Neural progenitor cell (in vitro differentiated cells): ENCODE data around the gene LYRM4. TPM values are rescaled to one million over a fixed set of nuclear protein-coding genes. Genes with fewer than 3 reads are reported as not detected.

Experiments used
- DNase-seq: peaks from one replicate; pipeline ENCODE4 v3.0.0-alpha.2; 2016; ENCODE audit warnings: low spot score
- H2AFZ ChIP-seq: fragments of 200-600 bp; sonication (generic); replicated peaks from 2 replicates; pipeline ENCODE4 v1.6.1; 2016; ENCODE audit warnings: antibody characterized with exemption
- H3F3A ChIP-seq: fragments of 200-600 bp; sonication (generic); 2 replicates; pipeline ENCODE4 v1.6.1; 2016; ENCODE audit warnings: antibody characterized with exemption, low read depth
- H3K27ac ChIP-seq: fragments of 200-600 bp; sonication (generic); 2 replicates; pipeline ENCODE4 v1.5.1; 2016; ENCODE audit warnings: mild to moderate bottlenecking
- H3K27me3 ChIP-seq: fragments of 200-600 bp; sonication (generic); 2 replicates; pipeline ENCODE4 v1.6.1; 2016; ENCODE audit warnings: mild to moderate bottlenecking, moderate library complexity
- H3K36me3 ChIP-seq: fragments of 200-600 bp; sonication (generic); 2 replicates; pipeline ENCODE4 v1.5.1; 2016
- H3K4me1 ChIP-seq: fragments of 200-600 bp; sonication (generic); 2 replicates; pipeline ENCODE4 v1.6.1; 2016; ENCODE audit warnings: mixed run types
- H3K4me2 ChIP-seq: fragments of 200-600 bp; sonication (generic); 2 replicates; pipeline ENCODE4 v1.6.1; 2016
- H3K4me3 ChIP-seq: fragments of 200-600 bp; sonication (generic); 2 replicates; pipeline ENCODE4 v1.5.1; 2016
- H3K79me2 ChIP-seq: fragments of 200-600 bp; sonication (generic); 2 replicates; pipeline ENCODE4 v1.6.1; 2016; ENCODE audit warnings: low read depth
- H3K9ac ChIP-seq: fragments of 200-600 bp; sonication (generic); 2 replicates; pipeline ENCODE4 v1.6.1; 2016
- H3K9me3 ChIP-seq: fragments of 200-600 bp; sonication (generic); 2 replicates; pipeline ENCODE4 v1.5.1; 2016; ENCODE audit warnings: low read depth
- H4K20me1 ChIP-seq: fragments of 200-600 bp; sonication (generic); 2 replicates; pipeline ENCODE4 v1.6.1; 2016; ENCODE audit warnings: low read depth
- H3K27ac Mint-ChIP-seq: 3 replicates; pipeline ENCODE4 v1.8.0; 2021; ENCODE audit warnings: mixed read lengths
- H3K27me3 Mint-ChIP-seq: 2 replicates; pipeline ENCODE4 v1.8.0; 2022; ENCODE audit warnings: low read depth, mild to moderate bottlenecking, inconsistent platforms, moderate library complexity, mixed read lengths; ENCODE audit not compliant: insufficient read depth
- H3K36me3 Mint-ChIP-seq: 3 replicates; pipeline ENCODE4 v1.8.0; 2021; ENCODE audit warnings: mixed read lengths
- H3K4me1 Mint-ChIP-seq: 3 replicates; pipeline ENCODE4 v1.8.0; 2021; ENCODE audit warnings: mixed read lengths
- H3K4me3 Mint-ChIP-seq: 3 replicates; pipeline ENCODE4 v1.8.0; 2021; ENCODE audit warnings: mild to moderate bottlenecking, moderate library complexity, mixed read lengths
- H3K9me3 Mint-ChIP-seq: 3 replicates; pipeline ENCODE4 v1.8.0; 2020; ENCODE audit warnings: mixed read lengths
- CTCF ChIP-seq: fragments of 200-600 bp; sonication (generic); IDR thresholded peaks from 2 replicates; pipeline ENCODE4 v1.5.1; 2017; ENCODE audit warnings: antibody characterized with exemption, mild to moderate bottlenecking
- EZH2 ChIP-seq: fragments of 200-600 bp; sonication (generic); IDR thresholded peaks from 2 replicates; pipeline ENCODE4 v1.6.1; 2017; ENCODE audit warnings: antibody characterized with exemption, mild to moderate bottlenecking, moderate library complexity
- EZH2phosphoT487 ChIP-seq: fragments of 200-600 bp; sonication (generic); IDR thresholded peaks from 2 replicates; pipeline ENCODE4 v1.6.1; 2017; ENCODE audit warnings: antibody characterized with exemption
- total RNA-seq: library from RNA; depleted of rRNA; stranded (reverse); fragments of >200 nt; gene quantifications from 2 replicates; pipeline ENCODE4 v1.2.3, GENCODE V29; 2015; ENCODE audit warnings: low replicate concordance

LYRM4 gene
- total RNA-seq, 1 donor from 2014 or later: 23.9 TPM

- peaks cover 2% of the 10 kb centered on the region for H3K4me1 Mint-ChIP-seq
- H3K9me3 ChIP-seq: no peaks in the 10 kb centered on the region
Observed at GRCh38 chr6:5235830-5236229, 24.9 kb downstream of the LYRM4 start.

GRCh38 chr6:5234874-5235273 lies 25.9 kb downstream of the LYRM4 start:
- Histone ChIP-seq H3K9ac (no peak overlapping the region), H3K79me2 (no peaks in the 10 kb centered on the region), H3F3A (no peaks in the 10 kb centered on the region), H3K4me3 (no peak overlapping the region), H3K27ac (no peak overlapping the region), H3K4me1 (peaks cover 4% of the 10 kb centered on the region), H4K20me1 (no peaks in the 10 kb centered on the region), H3K36me3 (peaks cover 2% of the 10 kb centered on the region), H3K9me3 (no peaks in the 10 kb centered on the region), H3K27me3 (no peaks in the 10 kb centered on the region), H3K4me2 (no peak overlapping the region), H2AFZ (no peak overlapping the region)
- TF ChIP-seq EZH2phosphoT487 (no peak), EZH2 (no peak), CTCF (no peak)
- H3K9me3 Mint-ChIP-seq: no peaks in the 10 kb centered on the region
- no peak for DNase-seq
- no peak overlapping the region for H3K4me3 Mint-ChIP-seq
- H3K4me1 Mint-ChIP-seq: no peaks in the 10 kb centered on the region
- no peaks in the 10 kb centered on the region for H3K27me3 Mint-ChIP-seq
- no peak overlapping the region for H3K27ac Mint-ChIP-seq
- H3K36me3 Mint-ChIP-seq: peaks cover 2% of the 10 kb centered on the region

More at GRCh38 chr6:5235830-5236229, 24.9 kb downstream of the LYRM4 start:
- Histone ChIP-seq H3K27ac (no peak overlapping the region), H3K4me1 (peaks cover 4% of the 10 kb centered on the region), H3K27me3 (no peaks in the 10 kb centered on the region), H3K9ac (no peak overlapping the region), H3K36me3 (peaks cover 2% of the 10 kb centered on the region), H4K20me1 (peaks cover under 1% of the 10 kb centered on the region), H3F3A (no peaks in the 10 kb centered on the region), H3K4me2 (no peak overlapping the region), H2AFZ (no peak overlapping the region), H3K4me3 (no peak overlapping the region), H3K79me2 (no peaks in the 10 kb centered on the region)
- Mint-ChIP-seq H3K36me3 (peaks cover 4% of the 10 kb centered on the region), H3K27ac (no peak overlapping the region), H3K9me3 (no peaks in the 10 kb centered on the region), H3K27me3 (no peaks in the 10 kb centered on the region), H3K4me3 (no peak overlapping the region)
- DNase-seq: no peak
- TF ChIP-seq EZH2phosphoT487: no peak

- Mint-ChIP-seq H3K4me3 (no peak overlapping the region), H3K27ac (no peak overlapping the region), H3K9me3 (no peaks in the 10 kb centered on the region), H3K36me3 (peaks cover 2% of the 10 kb centered on the region), H3K4me1 (no peaks in the 10 kb centered on the region), H3K27me3 (no peaks in the 10 kb centered on the region)
- Histone ChIP-seq H3K4me1 (peaks cover 4% of the 10 kb centered on the region), H2AFZ (no peak overlapping the region), H4K20me1 (no peaks in the 10 kb centered on the region), H3K9me3 (no peaks in the 10 kb centered on the region), H3K79me2 (no peaks in the 10 kb centered on the region), H3K4me2 (no peak overlapping the region), H3K27me3 (no peaks in the 10 kb centered on the region), H3F3A (no peaks in the 10 kb centered on the region), H3K4me3 (no peak overlapping the region), H3K9ac (no peak overlapping the region), H3K36me3 (peaks cover 2% of the 10 kb centered on the region), H3K27ac (no peak overlapping the region)
- TF ChIP-seq EZH2: no peak
- no peak for TF ChIP-seq EZH2phosphoT487
- no peak for TF ChIP-seq CTCF
- DNase-seq: no peak
Observed at GRCh38 chr6:5231289-5231688, 29.5 kb downstream of the LYRM4 start.

- Mint-ChIP-seq H3K9me3 (no peaks in the 10 kb centered on the region), H3K27ac (no peak overlapping the region), H3K4me1 (no peaks in the 10 kb centered on the region), H3K4me3 (no peak overlapping the region), H3K36me3 (peaks cover 3% of the 10 kb centered on the region), H3K27me3 (no peaks in the 10 kb centered on the region)
- no peak for DNase-seq
- H3K9me3 ChIP-seq: no peaks in the 10 kb centered on the region
- no peaks in the 10 kb centered on the region for H3K79me2 ChIP-seq
- H3K4me1 ChIP-seq: peaks cover 4% of the 10 kb centered on the region
- H3K4me3 ChIP-seq: no peak overlapping the region
- no peaks in the 10 kb centered on the region for H3K36me3 ChIP-seq
- TF ChIP-seq EZH2 (no peak), EZH2phosphoT487 (no peak), CTCF (no peak)
- H2AFZ ChIP-seq: no peak overlapping the region
- H3K9ac ChIP-seq: no peak overlapping the region
- no peaks in the 10 kb centered on the region for H3F3A ChIP-seq
- no peaks in the 10 kb centered on the region for H4K20me1 ChIP-seq
- no peak overlapping the region for H3K4me2 ChIP-seq
- H3K27me3 ChIP-seq: no peaks in the 10 kb centered on the region
- no peak overlapping the region for H3K27ac ChIP-seq
Observed at GRCh38 chr6:5230081-5230480, 30.7 kb downstream of the LYRM4 start.
